Measurements from ENCODE around the gene HIF1A. TPM values are rescaled to one million over a fixed set of nuclear protein-coding genes. Genes with fewer than 3 reads are reported as not detected.

Gene HIF1A
- total and polyA plus RNA-seq, 2 donors (not counting 1 experiment from before 2014, with no cell fraction given), result 44.2 to 261 TPM

DNA sequence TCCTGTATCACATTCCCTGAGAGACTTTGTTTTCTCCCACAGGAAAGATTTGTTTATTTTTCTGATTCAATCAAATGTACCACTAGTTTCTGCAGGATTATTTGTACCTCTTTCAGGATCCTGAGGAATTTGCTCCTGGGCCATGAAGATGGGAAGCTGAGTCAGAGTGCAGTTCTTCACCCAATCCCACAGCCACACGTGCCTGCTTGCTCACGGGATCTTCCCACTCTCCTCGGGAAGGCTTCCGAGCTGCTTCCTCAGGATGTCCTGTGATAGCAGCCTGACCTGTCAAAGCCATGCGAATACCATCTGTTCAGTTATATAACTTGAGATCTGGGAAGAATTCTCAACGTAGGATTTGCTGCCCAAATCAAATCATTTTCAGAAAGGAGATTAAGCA, 41.8 kb upstream of the HIF1A start:
- H3K27me3 Mint-ChIP-seq, result no peaks in the 10 kb centered on the region
- no peaks in the 10 kb centered on the region for H3K9me3 ChIP-seq (ENCODE audit: control extremely low read depth in 1 of 3, control insufficient read depth in 2 of 3, insufficient read depth in 1 of 3, low read length in 2 of 3)
- no peak overlapping the region for H3K27ac ChIP-seq (ENCODE audit: low read length in 2 of 2)
- intact Hi-C loops (cut with micrococcal nuclease), result no loop called here
- H3K9me3 Mint-ChIP-seq (ENCODE audit: insufficient read depth), result no peaks in the 10 kb centered on the region
- no peaks in the 10 kb centered on the region for H4K20me1 ChIP-seq (ENCODE audit: control insufficient read depth, insufficient read depth, low read length, poor library complexity, severe bottlenecking)
- H3K4me3 ChIP-seq (ENCODE audit: control extremely low read depth in 1 of 5, extremely low read depth in 1 of 5, insufficient read depth in 1 of 5, low read depth in 2 of 5, low read length in 4 of 5), result no peak overlapping the region
- no peak overlapping the region for H3K27ac Mint-ChIP-seq
- DNase-seq, result no peak
- no peak for TF ChIP-seq CTCF (IDR thresholded peaks at IDR 0.05)
- H3K9ac ChIP-seq (ENCODE audit: low read length), result no peak overlapping the region
- H2AFZ ChIP-seq (ENCODE audit: insufficient read depth, low read depth, low read length, poor library complexity, severe bottlenecking), result no peak overlapping the region
- H3K4me1 Mint-ChIP-seq, result peaks cover 23% of the 10 kb centered on the region
- no peaks in the 10 kb centered on the region for H3K79me2 ChIP-seq (ENCODE audit: control insufficient read depth, insufficient read depth, low read length)
- WGBS (ENCODE audit: insufficient coverage), result no CpG with 5 or more reads among the region's 6 CpGs
- no peaks in the 10 kb centered on the region for H3K27me3 ChIP-seq (replicated peaks in 1 of 4; ENCODE audit: control extremely low read depth in 1 of 4, control insufficient read depth in 3 of 4, insufficient read depth in 4 of 4, low read length in 3 of 4)
- H3K36me3 ChIP-seq (replicated peaks in 1 of 2; ENCODE audit: control extremely low read depth in 1 of 2, control insufficient read depth in 1 of 2, extremely low read depth in 1 of 2, insufficient read depth in 2 of 2, low read length in 1 of 2), result no peaks in the 10 kb centered on the region
- peaks cover 0 to 3% of the 10 kb centered on the region in 2 donors for H3K4me1 ChIP-seq (ENCODE audit: control insufficient read depth in 2 of 2, insufficient read depth in 2 of 2, low read length in 2 of 2)
- ATAC-seq (ENCODE audit: low read depth), result no peak
- ChIA-PET POLR2A (interaction anchor here (1.1 kb wide), 1 partner anchor 10 kb away, joined by 5 read pairs; no protein-coding TSS in a partner anchor), CTCF (no interaction called here)
- H3K4me2 ChIP-seq (replicated peaks; ENCODE audit: low read depth, low read length, poor library complexity, severe bottlenecking), result no peak overlapping the region
- no peak overlapping the region for H3K4me3 Mint-ChIP-seq

DNA sequence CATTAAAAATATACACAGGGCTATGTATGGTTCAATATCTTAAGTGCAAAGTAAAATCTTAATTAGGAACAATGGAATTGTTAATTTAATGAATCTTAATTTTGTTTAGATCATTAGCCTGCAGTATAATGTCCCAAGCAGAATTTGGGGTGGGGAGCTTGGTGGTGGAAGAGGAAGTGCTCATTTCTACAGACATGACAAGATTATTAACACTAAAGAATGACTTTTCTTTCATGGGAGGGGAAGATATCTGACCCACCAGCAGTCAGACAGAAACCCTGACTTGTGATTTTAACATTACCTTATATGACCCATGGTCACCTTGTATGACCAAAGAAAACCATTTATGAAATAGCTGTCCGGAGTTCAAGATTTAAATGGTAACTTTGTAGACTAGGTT, 41.3 kb upstream of the HIF1A start:
- Mint-ChIP-seq H3K4me1 (peaks cover 23% of the 10 kb centered on the region), H3K4me3 (no peak overlapping the region), H3K27me3 (no peaks in the 10 kb centered on the region), H3K9me3 (ENCODE audit: insufficient read depth) (no peaks in the 10 kb centered on the region), H3K27ac (no peak overlapping the region)
- intact Hi-C loops (cut with micrococcal nuclease), result no loop called here
- ChIA-PET POLR2A (interaction anchor here (1.1 kb wide), 1 partner anchor 9 kb away, joined by 5 read pairs; no protein-coding TSS in a partner anchor), CTCF (interaction anchor here (0.5 to 1.1 kb wide), 2 partner anchors 10 to 29 kb away, joined by 3 read pairs; no protein-coding TSS in a partner anchor)
- Histone ChIP-seq H3K4me1 (ENCODE audit: control insufficient read depth in 2 of 2, insufficient read depth in 2 of 2, low read length in 2 of 2) (peaks cover 0 to 3% of the 10 kb centered on the region in 2 donors), H3K9ac (ENCODE audit: low read length) (no peak overlapping the region), H3K4me2 (replicated peaks; ENCODE audit: low read depth, low read length, poor library complexity, severe bottlenecking) (no peak overlapping the region), H3K27me3 (replicated peaks in 1 of 4; ENCODE audit: control extremely low read depth in 1 of 4, control insufficient read depth in 3 of 4, insufficient read depth in 4 of 4, low read length in 3 of 4) (no peaks in the 10 kb centered on the region), H3K27ac (ENCODE audit: low read length in 2 of 2) (no peak overlapping the region), H3K4me3 (ENCODE audit: control extremely low read depth in 1 of 5, extremely low read depth in 1 of 5, insufficient read depth in 1 of 5, low read depth in 2 of 5, low read length in 4 of 5) (no peak overlapping the region), H4K20me1 (ENCODE audit: control insufficient read depth, insufficient read depth, low read length, poor library complexity, severe bottlenecking) (no peaks in the 10 kb centered on the region), H3K36me3 (replicated peaks in 1 of 2; ENCODE audit: control extremely low read depth in 1 of 2, control insufficient read depth in 1 of 2, extremely low read depth in 1 of 2, insufficient read depth in 2 of 2, low read length in 1 of 2) (no peaks in the 10 kb centered on the region), H2AFZ (ENCODE audit: insufficient read depth, low read depth, low read length, poor library complexity, severe bottlenecking) (no peak overlapping the region), H3K9me3 (ENCODE audit: control extremely low read depth in 1 of 3, control insufficient read depth in 2 of 3, insufficient read depth in 1 of 3, low read length in 2 of 3) (no peaks in the 10 kb centered on the region), H3K79me2 (ENCODE audit: control insufficient read depth, insufficient read depth, low read length) (no peaks in the 10 kb centered on the region)
- ATAC-seq (ENCODE audit: low read depth) (no peak), DNase-seq (no peak)
- no CpG with 5 or more reads among the region's 1 CpG for WGBS (ENCODE audit: insufficient coverage)
- TF ChIP-seq CTCF (IDR thresholded peaks at IDR 0.05) (no peak), EZH2 (IDR thresholded peaks at IDR 0.05; ENCODE audit: borderline replicate concordance, insufficient read depth, low read depth, low read length, poor library complexity, severe bottlenecking) (no peak)

Data from B cell (primary cell).